ENCODE data around the gene PCDH9.

DNA sequence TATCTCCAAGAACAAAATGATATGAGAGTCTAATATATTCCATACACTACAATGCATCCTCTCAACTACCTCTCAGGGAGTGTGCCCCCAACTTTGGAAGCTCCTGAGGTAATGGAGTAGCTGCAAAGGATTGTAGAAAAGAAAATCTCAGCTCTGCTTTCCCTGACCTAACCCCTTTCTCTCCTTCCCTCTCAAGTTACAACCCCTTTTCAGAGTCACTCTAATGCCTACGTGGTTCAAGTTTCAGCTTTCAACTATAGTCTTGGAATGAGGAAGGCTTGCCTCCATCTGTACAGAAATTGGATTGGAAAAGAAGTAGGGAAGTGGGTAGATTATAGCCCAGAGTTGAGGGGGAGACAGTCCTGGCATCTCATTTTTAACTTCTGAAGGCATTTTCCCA is 256.0 kb downstream of the PCDH9 start:
- TF ChIP-seq, protein P1, sequence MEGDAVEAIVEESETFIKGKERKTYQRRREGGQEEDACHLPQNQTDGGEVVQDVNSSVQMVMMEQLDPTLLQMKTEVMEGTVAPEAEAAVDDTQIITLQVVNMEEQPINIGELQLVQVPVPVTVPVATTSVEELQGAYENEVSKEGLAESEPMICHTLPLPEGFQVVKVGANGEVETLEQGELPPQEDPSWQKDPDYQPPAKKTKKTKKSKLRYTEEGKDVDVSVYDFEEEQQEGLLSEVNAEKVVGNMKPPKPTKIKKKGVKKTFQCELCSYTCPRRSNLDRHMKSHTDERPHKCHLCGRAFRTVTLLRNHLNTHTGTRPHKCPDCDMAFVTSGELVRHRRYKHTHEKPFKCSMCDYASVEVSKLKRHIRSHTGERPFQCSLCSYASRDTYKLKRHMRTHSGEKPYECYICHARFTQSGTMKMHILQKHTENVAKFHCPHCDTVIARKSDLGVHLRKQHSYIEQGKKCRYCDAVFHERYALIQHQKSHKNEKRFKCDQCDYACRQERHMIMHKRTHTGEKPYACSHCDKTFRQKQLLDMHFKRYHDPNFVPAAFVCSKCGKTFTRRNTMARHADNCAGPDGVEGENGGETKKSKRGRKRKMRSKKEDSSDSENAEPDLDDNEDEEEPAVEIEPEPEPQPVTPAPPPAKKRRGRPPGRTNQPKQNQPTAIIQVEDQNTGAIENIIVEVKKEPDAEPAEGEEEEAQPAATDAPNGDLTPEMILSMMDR (IDR thresholded peaks at IDR 0.05) = no peak
- TF ChIP-seq POLR2AphosphoS5 (IDR thresholded peaks at IDR 0.05) = no peak

All from suprapubic skin (tissue), 3 donors.